ENCODE data around the gene SERPINE1.

The SERPINE1 gene

DNA sequence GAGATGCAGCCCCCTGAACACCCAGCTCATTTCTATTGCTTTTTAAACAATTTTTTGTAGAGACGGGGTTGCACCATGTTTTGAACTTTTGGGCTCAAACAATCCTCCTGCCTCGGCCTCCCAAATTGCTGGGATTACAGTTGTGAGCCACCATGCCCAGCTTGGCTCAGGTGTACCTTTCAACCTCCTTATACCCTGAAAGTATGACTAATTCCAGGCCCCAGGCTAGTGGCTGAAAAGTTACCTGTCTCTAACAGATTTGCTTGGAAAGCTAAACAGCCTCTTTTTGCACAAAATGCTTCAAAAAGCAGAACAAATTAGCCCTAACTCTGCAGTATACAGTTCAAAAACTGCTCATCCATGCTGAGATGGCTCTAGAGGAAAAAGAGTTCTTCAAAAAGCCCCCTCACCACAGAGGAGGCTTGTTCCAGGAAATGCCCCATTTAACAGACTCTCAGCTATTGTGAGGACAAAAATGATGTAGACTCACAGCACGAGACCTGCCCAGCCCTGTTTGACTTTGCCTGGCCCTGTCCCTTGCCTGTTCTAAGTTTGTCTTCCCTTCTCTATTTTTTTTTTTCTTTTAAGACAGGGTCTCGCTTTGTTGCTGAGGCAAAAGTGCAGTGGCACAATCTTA, 14.0 kb downstream of the SERPINE1 start:
- H3K4me1 Mint-ChIP-seq: peaks cover 20% of the 10 kb centered on the region
- peaks cover 24% of the 10 kb centered on the region for H3K27me3 Mint-ChIP-seq (ENCODE audit: low read depth)
- no peaks in the 10 kb centered on the region for H3K36me3 Mint-ChIP-seq (ENCODE audit: low read depth)
- TF ChIP-seq, protein P1, sequence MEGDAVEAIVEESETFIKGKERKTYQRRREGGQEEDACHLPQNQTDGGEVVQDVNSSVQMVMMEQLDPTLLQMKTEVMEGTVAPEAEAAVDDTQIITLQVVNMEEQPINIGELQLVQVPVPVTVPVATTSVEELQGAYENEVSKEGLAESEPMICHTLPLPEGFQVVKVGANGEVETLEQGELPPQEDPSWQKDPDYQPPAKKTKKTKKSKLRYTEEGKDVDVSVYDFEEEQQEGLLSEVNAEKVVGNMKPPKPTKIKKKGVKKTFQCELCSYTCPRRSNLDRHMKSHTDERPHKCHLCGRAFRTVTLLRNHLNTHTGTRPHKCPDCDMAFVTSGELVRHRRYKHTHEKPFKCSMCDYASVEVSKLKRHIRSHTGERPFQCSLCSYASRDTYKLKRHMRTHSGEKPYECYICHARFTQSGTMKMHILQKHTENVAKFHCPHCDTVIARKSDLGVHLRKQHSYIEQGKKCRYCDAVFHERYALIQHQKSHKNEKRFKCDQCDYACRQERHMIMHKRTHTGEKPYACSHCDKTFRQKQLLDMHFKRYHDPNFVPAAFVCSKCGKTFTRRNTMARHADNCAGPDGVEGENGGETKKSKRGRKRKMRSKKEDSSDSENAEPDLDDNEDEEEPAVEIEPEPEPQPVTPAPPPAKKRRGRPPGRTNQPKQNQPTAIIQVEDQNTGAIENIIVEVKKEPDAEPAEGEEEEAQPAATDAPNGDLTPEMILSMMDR (IDR thresholded peaks at IDR 0.05; ENCODE audit: unreplicated experiment in 3 of 3): no peak
- peak overlapping the region in 1 of 3 experiments; percentile 38 for H3K27ac Mint-ChIP-seq
- no peaks in the 10 kb centered on the region for H3K9me3 Mint-ChIP-seq
- H3K4me3 Mint-ChIP-seq: no peak overlapping the region

DNA sequence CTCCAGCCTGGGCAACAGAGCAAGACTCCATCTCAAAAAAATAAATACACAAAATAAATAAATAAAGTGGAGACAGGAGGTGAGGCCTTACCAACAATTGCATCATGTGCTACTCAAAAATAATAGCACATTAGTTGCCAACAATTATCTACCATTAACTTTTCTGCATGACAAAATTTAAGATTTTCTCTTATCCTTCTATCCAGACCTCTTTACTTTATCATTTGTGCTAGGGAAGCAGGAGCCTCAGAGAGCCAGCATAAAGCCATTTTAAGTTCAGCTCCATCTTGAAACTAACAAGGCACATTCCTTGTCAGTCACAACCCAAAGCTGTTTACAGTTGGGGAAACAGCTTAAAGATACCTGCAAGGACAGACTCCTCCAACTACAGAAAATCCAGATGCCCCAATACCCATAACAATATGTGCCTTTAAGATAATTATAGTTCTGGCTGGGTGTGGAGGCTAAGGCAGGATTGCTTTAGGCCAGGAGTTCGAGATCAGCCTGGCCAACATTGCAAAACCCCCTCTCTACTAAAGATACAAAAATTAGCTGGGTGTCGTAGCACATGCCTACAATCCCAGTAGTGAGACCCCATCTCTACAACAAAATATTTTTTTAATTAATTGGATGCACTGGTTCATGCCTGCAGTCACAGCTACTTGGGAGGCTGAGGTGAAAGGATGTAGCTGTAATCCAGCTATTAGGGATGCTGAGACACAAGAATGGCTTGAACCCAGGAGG, 25.2 kb downstream of the SERPINE1 start:
- Mint-ChIP-seq H3K27me3 (ENCODE audit: low read depth) (peaks cover 19% of the 10 kb centered on the region), H3K4me1 (peaks cover 4% of the 10 kb centered on the region), H3K27ac (no peak overlapping the region), H3K9me3 (no peaks in the 10 kb centered on the region), H3K4me3 (peak overlapping the region in 1 of 3 experiments; percentile 83), H3K36me3 (ENCODE audit: low read depth) (no peaks in the 10 kb centered on the region)
- TF ChIP-seq, protein P1 (IDR thresholded peaks at IDR 0.05; ENCODE audit: unreplicated experiment in 3 of 3): no peak

DNA sequence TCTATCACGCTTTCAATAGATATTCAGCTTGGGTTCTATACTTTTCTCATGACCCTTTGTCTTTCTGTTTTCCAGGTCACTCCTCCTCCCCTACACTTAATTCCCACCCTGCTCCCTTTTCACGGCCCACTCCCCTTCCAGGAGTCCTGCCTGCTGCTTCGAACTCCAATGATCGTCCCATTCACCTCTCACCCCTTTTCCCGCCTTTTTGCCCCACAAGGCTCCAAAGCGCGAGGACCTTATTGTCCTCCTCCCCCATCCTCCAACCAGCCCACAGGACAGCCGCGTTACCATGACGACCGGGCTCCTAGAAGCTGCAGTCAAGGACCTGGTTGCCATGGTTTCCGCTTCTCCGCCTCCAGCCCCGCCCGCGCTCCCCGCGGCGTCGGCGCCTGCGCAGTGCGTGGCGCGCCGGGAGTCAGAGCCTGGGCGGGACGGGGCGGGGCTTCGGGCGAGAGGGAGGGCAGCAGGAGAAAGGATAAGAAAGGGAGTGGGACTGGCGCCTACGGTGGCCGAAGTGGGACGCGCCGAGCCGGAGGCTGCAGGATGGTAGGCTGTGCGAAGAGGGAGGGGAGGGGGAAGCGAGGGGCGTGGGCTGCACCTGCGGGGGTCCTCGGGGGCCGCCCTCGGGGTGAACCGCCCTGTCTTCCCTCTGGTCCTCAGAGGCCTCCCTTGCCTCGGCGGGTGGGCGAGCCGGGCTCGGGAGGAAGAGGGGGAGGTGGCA, 27.2 kb downstream of the SERPINE1 start, which contains the start of gene AP1S1:
Gene AP1S1 (plus strand): TSS at position 508 of the 724 bp plus-strand sequence. CDS start 39 bp downstream, at position 547.
- H3K36me3 Mint-ChIP-seq (ENCODE audit: low read depth): peaks cover 4% of the 10 kb centered on the region
- H3K4me3 Mint-ChIP-seq: peak within 1 kb of the TSS; percentile 81 to 90 (median 90)
- H3K4me1 Mint-ChIP-seq: peaks cover 4% of the 10 kb centered on the region
- H3K27ac Mint-ChIP-seq: peak within 1 kb of the TSS; percentile 36 to 79 (median 62)
- H3K27me3 Mint-ChIP-seq (ENCODE audit: low read depth): peaks cover 15% of the 10 kb centered on the region
- TF ChIP-seq, protein P1 (IDR thresholded peaks at IDR 0.05; ENCODE audit: unreplicated experiment in 3 of 3): no peak
- H3K9me3 Mint-ChIP-seq: no peaks in the 10 kb centered on the region

GRCh38 chr7:101154693-101155102, 27.8 kb downstream of the SERPINE1 start:
- Mint-ChIP-seq H3K36me3 (ENCODE audit: low read depth) (peaks cover 5% of the 10 kb centered on the region), H3K4me1 (peaks cover 4% of the 10 kb centered on the region), H3K27ac (peak overlapping the region in 1 of 3 experiments; percentile 62), H3K9me3 (no peaks in the 10 kb centered on the region), H3K27me3 (ENCODE audit: low read depth) (peaks cover 15% of the 10 kb centered on the region), H3K4me3 (peak overlapping the region; percentile 72 to 90 (median 90))
- TF ChIP-seq, protein P1 (IDR thresholded peaks at IDR 0.05; ENCODE audit: unreplicated experiment in 3 of 3): no peak

DNA sequence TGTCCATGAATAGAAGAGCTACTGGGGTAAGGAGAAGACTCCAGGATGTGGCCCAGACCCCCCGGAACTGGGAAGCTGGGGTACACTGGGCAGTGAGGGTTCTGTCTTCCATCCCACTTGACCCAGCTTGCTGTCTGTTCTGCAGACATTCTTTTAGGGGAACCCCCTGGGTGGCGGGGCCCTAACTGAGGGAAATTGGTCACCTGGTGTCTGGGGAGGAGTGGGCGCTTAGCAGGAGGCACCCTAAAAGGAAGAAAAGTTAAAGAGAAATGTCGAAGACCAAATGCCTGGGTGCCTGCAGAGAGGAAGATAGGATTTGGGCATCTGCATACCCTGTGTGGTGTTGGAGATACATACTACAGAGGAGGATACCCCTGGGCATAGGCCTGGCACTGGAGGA, 28.4 kb downstream of the SERPINE1 start:
- Mint-ChIP-seq H3K9me3 (no peaks in the 10 kb centered on the region), H3K4me3 (peak overlapping the region; percentile 72 to 90 (median 90)), H3K36me3 (ENCODE audit: low read depth) (peaks cover 11% of the 10 kb centered on the region), H3K27me3 (ENCODE audit: low read depth) (peaks cover 17% of the 10 kb centered on the region), H3K4me1 (peaks cover 4% of the 10 kb centered on the region), H3K27ac (peak overlapping the region in 1 of 3 experiments; percentile 62)
- TF ChIP-seq, protein P1 (IDR thresholded peaks at IDR 0.05; ENCODE audit: unreplicated experiment in 3 of 3): no peak
